SU-DHL-6 (cell line): ENCODE data around the gene GRIN2A.

Source experiments
- H2AFZ ChIP-seq: fragments of 200-600 bp; sonication (generic); 2 replicates; pipeline ENCODE4 v1.6.1; 2014; ENCODE audit warnings: low read depth, mild to moderate bottlenecking, moderate library complexity, mixed read lengths, antibody characterized with exemption, low read length; ENCODE audit not compliant: severe bottlenecking
- H3F3A ChIP-seq: fragments of 200-600 bp; shearing (Covaris generic); 2 replicates; pipeline ENCODE4 v1.6.0; 2016; ENCODE audit warnings: antibody characterized with exemption, mild to moderate bottlenecking; ENCODE audit not compliant: insufficient read depth
- H3K27ac ChIP-seq: fragments of 200-600 bp; sonication (generic); 2 replicates; pipeline ENCODE4 v1.5.1; 2016; ENCODE audit warnings: low read depth, mild to moderate bottlenecking, low read length, moderate library complexity, mixed read lengths
- H3K27me3 ChIP-seq: fragments of 200-600 bp; sonication (generic), shearing (Covaris generic); 2 replicates; pipeline ENCODE4 v1.6.0; 2014; ENCODE audit warnings: mild to moderate bottlenecking, low read length
- H3K36me3 ChIP-seq: fragments of 200-600 bp; sonication (generic); 2 replicates; pipeline ENCODE4 v1.6.1; 2014; ENCODE audit warnings: mild to moderate bottlenecking, low read length, mixed read lengths
- H3K4me2 ChIP-seq: fragments of 300-600, 200-600 bp; shearing (Covaris generic), sonication (generic); 2 replicates; pipeline ENCODE4 v1.6.0; 2014; ENCODE audit warnings: low read length, low read depth, mild to moderate bottlenecking; ENCODE audit not compliant: poor library complexity, severe bottlenecking
- H3K4me3 ChIP-seq: fragments of 200-600 bp; sonication (generic); 2 replicates; pipeline ENCODE4 v1.5.1; 2014; ENCODE audit warnings: antibody characterized with exemption, low read length, mild to moderate bottlenecking, mixed read lengths; ENCODE audit not compliant: insufficient read depth, poor library complexity, severe bottlenecking
- H3K79me2 ChIP-seq: fragments of 200-600 bp; sonication (generic); 2 replicates; pipeline ENCODE4 v1.6.1; 2014; ENCODE audit warnings: mild to moderate bottlenecking, low read length, moderate library complexity; ENCODE audit not compliant: insufficient read depth
- H3K9ac ChIP-seq: fragments of 200-600 bp; sonication (generic); 2 replicates; pipeline ENCODE4 v1.7.0; 2014; ENCODE audit warnings: mild to moderate bottlenecking, low read length
- H3K9me2 ChIP-seq: fragments of 200-600 bp; sonication (generic); replicated peaks from 2 replicates; pipeline ENCODE4 v1.6.1; 2014; ENCODE audit warnings: low read length; ENCODE audit not compliant: insufficient read depth
- H3K9me3 ChIP-seq: fragments of 200-600 bp; sonication (generic); 2 replicates; pipeline ENCODE4 v1.6.1; 2014; ENCODE audit warnings: low read length, mixed read lengths; ENCODE audit not compliant: insufficient read depth
- H4K20me1 ChIP-seq: fragments of 200-600 bp; sonication (generic); 2 replicates; pipeline ENCODE4 v1.6.1; 2014; ENCODE audit warnings: low read depth, mild to moderate bottlenecking, antibody characterized with exemption, low read length, moderate library complexity, mixed read lengths
- CTCF ChIP-seq: fragments of 200-600 bp; sonication (generic); IDR thresholded peaks from one replicate; pipeline ENCODE4 v1.5.1; 2017; ENCODE audit warnings: antibody characterized with exemption, mild to moderate bottlenecking, low read length, moderate library complexity; ENCODE audit not compliant: insufficient read depth, poor library complexity, severe bottlenecking
- EZH2phosphoT487 ChIP-seq: fragments of 200-600 bp; sonication (generic), shearing (Covaris generic); conservative IDR thresholded peaks from 2 replicates; pipeline ENCODE4 v1.6.1; 2018; ENCODE audit warnings: mild to moderate bottlenecking, antibody characterized with exemption, low read length, moderate library complexity, mixed read lengths

The GRIN2A gene

GRCh38 chr16:9787717-9788116 is 394.5 kb downstream of the GRIN2A start:
- no peak overlapping the region for H3K27ac ChIP-seq
- TF ChIP-seq CTCF (no peak), EZH2phosphoT487 (no peak)
- H2AFZ ChIP-seq, result no peak overlapping the region
- no peak overlapping the region for H3K9ac ChIP-seq
- no peaks in the 10 kb centered on the region for H3F3A ChIP-seq
- H3K9me3 ChIP-seq, result no peaks in the 10 kb centered on the region
- H3K4me2 ChIP-seq, result no peak overlapping the region
- no peaks in the 10 kb centered on the region for H3K36me3 ChIP-seq
- H3K79me2 ChIP-seq, result no peaks in the 10 kb centered on the region
- H3K9me2 ChIP-seq, result no peaks in the 10 kb centered on the region
- H4K20me1 ChIP-seq, result no peaks in the 10 kb centered on the region
- no peaks in the 10 kb centered on the region for H3K27me3 ChIP-seq
- H3K4me3 ChIP-seq, result no peak overlapping the region

GRCh38 chr16:9780831-9781230 is 401.4 kb downstream of the GRIN2A start:
- H3K4me3 ChIP-seq, result no peak overlapping the region
- no peaks in the 10 kb centered on the region for H3K9me2 ChIP-seq
- no peaks in the 10 kb centered on the region for H3K27me3 ChIP-seq
- no peaks in the 10 kb centered on the region for H3F3A ChIP-seq
- no peaks in the 10 kb centered on the region for H4K20me1 ChIP-seq
- no peak overlapping the region for H3K4me2 ChIP-seq
- H3K79me2 ChIP-seq, result no peaks in the 10 kb centered on the region
- no peaks in the 10 kb centered on the region for H3K9me3 ChIP-seq
- no peak overlapping the region for H2AFZ ChIP-seq
- no peak overlapping the region for H3K27ac ChIP-seq
- TF ChIP-seq EZH2phosphoT487, result no peak
- no peak for TF ChIP-seq CTCF
- no peaks in the 10 kb centered on the region for H3K36me3 ChIP-seq
- H3K9ac ChIP-seq, result no peak overlapping the region

GRCh38 chr16:9778849-9779248 is 403.4 kb downstream of the GRIN2A start:
- Histone ChIP-seq H3K4me2 (no peak overlapping the region), H3K27me3 (no peaks in the 10 kb centered on the region), H3K36me3 (no peaks in the 10 kb centered on the region), H3K27ac (no peak overlapping the region), H3K4me3 (no peak overlapping the region), H2AFZ (no peak overlapping the region), H4K20me1 (no peaks in the 10 kb centered on the region), H3K9ac (no peak overlapping the region), H3K9me3 (no peaks in the 10 kb centered on the region), H3K9me2 (no peaks in the 10 kb centered on the region), H3K79me2 (no peaks in the 10 kb centered on the region), H3F3A (no peaks in the 10 kb centered on the region)
- no peak for TF ChIP-seq CTCF
- no peak for TF ChIP-seq EZH2phosphoT487

GRCh38 chr16:9775998-9776397 is 406.2 kb downstream of the GRIN2A start:
- Histone ChIP-seq H3K27ac (no peak overlapping the region), H3K27me3 (no peaks in the 10 kb centered on the region), H3F3A (no peaks in the 10 kb centered on the region), H3K9me2 (no peaks in the 10 kb centered on the region), H3K79me2 (no peaks in the 10 kb centered on the region), H3K4me2 (no peak overlapping the region), H3K9ac (no peak overlapping the region), H3K4me3 (no peak overlapping the region), H4K20me1 (no peaks in the 10 kb centered on the region), H2AFZ (no peak overlapping the region), H3K36me3 (no peaks in the 10 kb centered on the region), H3K9me3 (no peaks in the 10 kb centered on the region)
- TF ChIP-seq CTCF (no peak), EZH2phosphoT487 (no peak)
